Suppressor macrophage treated with lipopolysaccharide for 4 hours (primary cell): ENCODE data around the gene POGZ.
"Not testable (repeated sequence)": the region's sequence is repeated elsewhere in the genome, so short reads cannot be mapped to it uniquely, and the experiment has no call there.

Source experiments
- DNase-seq: peaks from one replicate; pipeline ENCODE4 v3.0.0-alpha.2; 2020

POGZ gene

DNA sequence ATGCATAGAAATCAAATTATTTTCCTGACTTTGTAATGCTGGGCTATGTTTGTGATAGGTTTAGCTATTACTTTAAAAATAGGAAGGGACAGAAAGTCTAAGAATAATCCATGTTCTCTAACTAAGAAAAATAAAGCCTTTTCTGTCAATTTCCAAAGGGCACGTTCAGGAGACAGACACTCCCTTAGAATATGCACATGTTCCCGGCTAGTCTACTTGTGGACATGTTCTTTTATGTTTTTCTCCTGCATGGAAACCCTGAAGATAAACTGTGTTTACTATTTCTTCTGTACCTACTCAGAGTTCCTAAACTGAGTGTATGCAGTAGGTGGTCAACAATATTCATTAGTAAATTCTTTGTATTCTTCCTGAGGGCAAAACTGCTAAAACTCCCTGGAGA, 47.4 kb downstream of the POGZ start:
- no peak for DNase-seq

DNA sequence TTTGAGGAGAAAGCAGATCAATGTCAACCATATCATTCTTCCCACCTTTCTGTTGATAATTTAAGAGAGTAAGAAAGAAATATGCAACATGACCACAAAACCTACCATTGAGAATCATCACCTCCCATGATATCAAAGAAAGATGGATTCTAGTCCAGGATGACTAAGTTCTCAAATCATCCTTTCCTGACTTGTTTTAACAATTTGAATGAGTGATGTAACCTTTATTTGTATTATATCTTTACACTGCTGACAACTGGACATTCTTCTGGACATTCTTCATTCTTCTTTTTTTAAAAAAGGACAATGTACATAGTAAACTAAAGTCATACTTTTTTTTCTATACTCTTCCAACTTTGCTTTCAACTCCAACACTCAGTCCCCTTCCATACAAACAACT, 50.4 kb downstream of the POGZ start:
- no peak for DNase-seq

DNA sequence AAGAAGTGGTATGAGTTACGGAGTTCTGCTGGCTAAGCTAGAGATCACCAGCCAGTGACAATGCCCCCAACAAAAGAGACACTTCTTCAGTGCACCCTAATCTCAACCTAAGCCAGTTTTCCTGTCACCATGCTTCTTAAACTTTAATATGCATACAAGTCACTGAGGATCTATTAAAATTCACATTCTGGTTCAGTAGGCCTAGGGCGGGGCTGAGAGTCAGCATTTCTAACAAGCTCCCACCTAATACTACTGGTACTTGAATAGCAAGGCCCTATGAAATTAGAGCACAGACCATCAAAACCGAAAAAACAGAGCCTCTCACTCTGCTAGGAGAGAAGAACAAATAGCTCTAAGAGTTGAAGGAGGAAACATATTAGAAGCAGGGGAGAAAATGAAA, 52.0 kb downstream of the POGZ start:
- DNase-seq, result no peak

DNA sequence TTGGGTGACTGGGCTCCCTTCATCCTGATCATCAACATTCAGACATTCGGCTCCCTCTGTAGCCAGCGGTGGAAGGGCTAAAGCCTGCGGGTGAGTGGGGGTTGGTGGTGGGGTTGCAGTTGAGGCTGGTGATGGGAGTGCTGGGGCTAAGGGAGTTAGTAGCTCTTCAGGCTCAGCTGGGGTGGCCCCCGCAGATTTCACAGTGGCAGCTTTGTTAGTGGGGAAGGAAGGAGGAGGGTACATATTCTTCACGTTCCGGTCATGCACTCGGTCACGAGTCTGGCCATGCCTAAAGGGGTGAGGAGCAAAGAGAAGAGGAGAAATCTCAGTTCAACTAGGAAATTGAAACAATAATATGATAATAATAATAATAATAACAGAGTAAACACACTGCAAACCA, 53.1 kb downstream of the POGZ start:
- DNase-seq, result no peak

DNA sequence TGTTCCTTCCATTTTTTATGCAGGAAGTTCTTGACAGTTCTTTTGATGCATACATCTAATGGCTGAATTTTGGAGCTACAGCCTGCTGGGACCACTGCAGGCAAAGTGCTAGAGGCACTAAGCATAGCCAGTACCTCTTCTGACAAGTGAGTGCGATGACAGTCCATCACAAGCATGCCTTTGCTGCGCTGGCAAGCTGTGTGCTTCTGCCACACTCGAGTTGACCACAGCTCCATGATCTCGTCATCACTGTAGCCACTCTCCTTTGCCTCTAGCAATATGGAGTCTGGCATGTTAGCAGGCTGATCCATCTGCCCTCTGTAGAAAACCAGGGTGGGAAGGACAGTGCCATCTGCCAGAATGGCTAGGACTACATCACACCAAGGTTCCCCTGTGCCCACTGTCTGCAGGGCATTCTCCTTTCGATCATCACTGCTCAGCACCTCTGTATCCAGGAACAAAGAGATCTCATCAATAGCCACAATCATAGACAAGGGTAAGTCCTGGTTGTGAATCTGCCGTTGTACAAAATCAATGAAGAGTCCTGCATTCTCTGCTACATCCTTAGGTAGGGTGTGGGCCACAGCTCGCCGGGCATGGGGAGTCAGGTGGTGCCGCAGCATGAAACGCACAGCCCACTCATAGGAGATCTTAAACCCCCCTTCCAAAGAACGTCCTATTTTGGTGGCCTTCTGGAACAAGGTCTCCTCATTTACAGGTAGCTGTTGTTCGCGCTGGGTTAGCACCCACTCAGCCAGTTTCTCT, 53.9 kb downstream of the POGZ start:
- no peak for DNase-seq

DNA sequence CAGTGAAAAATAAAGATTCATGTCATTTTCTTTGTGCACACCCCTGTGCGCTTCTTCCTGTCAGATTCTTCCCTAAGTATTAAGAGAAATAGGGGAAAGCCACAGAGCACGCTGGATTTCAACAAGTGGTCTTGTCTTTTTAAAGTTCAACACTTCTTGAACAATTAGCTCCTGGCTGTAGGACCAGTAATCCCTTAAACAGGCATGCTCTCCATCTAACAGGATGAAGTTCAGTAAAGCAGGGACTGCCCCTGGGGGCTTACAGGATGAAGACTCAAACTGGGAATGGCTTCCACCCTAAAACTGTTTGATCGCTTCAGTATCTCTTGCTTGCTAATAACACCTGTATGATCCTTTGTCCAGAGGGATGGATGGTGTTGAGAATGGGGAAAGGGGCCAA, 55.7 kb downstream of the POGZ start:
- no peak for DNase-seq

DNA sequence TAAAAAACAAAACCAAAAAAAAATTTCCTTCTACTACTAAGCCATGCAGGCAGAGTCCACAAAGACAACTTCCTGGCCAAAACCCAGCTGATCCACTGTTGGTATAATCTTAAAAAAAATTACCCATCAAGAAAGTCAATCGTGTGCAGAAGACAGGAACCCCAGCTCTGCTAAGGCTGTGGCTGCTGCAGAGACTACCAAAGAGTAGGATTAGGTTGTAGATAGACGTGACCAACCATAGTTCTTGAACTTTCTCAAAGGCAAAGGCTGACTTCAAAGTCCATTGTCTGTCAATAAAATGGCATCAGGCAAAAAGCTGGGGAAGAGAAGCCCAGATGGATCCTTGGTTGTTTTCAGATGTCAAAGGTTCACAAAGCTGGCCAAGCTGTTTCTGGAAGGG, 56.5 kb downstream of the POGZ start:
- no peak for DNase-seq

DNA sequence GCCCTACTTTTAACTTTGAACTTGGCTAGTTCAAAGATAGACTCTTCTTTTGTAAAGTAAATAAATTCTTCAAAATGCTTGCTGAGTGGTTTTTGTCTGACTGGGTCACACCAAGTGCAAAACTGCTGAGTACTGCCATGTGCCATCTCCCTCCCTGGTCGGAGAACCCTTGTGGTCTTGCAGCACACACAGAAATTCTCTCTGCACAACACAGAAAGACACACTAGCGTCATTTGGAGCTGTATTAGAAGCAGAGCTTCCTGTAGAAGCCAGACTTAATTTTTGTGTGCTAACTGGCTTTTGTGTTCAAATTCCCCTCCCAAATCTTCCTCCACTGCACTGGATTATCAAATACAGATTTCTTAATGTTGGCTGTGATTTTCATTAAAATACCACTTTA, 57.4 kb downstream of the POGZ start:
- no peak for DNase-seq

DNA sequence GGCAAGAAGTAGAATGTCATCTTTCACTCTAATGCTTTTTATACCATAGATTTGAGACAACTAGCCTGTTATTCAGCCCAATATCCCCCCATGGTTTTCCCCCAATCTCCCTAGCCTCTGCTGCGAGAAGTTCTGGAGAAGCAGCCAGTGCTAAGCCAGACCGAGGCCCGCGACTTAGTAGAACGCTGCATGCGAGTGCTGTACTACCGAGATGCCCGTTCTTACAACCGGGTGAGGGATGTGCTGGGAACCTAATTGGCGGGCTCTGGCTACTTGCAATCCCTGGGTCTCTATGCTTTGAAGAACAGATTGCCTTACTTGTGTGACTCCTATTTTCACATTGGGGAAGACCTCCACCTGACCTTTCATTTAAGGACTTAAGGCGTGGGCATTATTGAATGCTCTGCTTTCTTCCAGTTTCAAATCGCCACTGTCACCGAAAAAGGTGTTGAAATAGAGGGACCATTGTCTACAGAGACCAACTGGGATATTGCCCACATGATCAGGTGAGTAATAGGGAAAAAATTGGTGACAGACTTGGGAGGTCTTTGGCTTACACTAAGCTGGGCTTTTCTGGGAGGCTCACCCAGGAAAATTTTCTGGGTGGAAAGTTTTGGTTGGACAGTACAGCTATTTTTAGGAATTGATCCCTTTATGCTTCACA, 58.0 kb downstream of the POGZ start:
- DNase-seq, result peak; percentile 5

DNA sequence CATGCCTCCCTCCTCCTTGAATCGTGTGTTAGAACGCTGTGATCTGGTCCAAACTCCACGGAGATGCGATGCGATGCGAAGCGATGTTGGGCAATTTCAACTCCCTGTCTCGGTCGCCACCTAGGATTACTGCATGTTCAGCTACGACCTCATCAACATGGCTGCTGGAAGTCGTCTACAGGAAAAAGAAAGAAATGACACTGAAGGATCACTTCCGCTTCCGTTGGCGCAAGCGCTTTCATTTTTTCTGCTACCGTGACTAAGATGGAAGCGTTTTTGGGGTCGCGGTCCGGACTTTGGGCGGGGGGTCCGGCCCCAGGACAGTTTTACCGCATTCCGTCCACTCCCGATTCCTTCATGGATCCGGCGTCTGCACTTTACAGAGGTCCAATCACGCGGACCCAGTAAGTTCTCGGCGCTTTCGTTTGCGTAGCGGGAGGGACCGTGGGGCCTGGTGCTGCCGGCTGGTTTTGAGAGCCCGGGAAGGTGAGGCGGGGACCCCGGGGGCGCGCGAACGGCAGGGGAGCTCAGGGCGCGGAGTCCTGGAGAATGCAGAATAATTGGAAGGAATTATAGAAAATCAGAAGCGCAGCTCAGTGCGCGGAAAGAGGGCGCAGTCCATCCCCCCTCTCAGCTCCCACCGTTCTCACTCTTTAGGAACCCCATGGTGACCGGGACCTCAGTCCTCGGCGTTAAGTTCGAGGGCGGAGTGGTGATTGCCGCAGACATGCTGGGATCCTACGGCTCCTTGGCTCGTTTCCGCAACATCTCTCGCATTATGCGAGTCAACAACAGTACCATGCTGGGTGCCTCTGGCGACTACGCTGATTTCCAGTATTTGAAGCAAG, 59.7 kb downstream of the POGZ start, which contains the start of gene PSMB4:
PSMB4 (plus strand) TSS at position 250 of the 848 bp plus-strand sequence; CDS start at position 265, 15 bp downstream.
- peak; percentile 92 for DNase-seq

DNA sequence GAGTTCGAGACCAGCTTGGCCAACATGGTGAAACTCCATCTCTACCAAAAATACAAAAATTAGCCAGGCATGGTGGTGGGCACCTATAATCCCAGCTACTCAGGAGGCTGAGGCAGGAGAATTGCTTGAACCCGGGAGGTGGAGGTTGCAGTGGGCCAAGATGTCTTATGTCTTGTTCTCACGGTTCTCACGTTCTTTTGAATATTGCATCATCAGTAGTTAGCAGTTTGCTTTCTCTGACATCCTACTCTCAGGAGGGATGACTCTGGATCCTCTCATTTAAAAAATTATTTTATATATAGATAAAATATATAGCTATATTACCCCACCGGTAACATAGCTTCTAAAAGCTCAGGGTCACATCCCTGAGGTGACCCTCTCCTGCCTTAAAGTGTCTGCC, 63.0 kb downstream of the POGZ start:
- not testable (repeated sequence) for DNase-seq

DNA sequence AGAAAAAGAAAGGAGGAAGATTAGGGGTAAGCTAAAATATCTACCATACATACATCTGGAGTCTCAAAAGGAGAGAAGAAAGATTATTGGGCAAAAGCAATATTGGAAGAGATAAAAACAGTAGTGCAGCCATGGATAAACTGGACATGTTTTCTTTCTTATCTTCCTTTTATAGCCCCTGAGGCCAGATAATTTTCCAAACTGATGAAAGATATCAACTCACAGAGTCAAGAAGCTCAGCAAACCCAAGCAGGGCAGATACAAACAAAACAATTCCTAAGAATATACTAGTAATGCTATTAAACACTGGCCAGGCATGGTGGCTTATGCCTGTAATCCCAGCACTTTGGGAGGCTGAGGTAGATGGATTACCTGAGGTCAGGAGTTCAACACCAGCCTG, 65.7 kb downstream of the POGZ start:
- DNase-seq, result no peak

DNA sequence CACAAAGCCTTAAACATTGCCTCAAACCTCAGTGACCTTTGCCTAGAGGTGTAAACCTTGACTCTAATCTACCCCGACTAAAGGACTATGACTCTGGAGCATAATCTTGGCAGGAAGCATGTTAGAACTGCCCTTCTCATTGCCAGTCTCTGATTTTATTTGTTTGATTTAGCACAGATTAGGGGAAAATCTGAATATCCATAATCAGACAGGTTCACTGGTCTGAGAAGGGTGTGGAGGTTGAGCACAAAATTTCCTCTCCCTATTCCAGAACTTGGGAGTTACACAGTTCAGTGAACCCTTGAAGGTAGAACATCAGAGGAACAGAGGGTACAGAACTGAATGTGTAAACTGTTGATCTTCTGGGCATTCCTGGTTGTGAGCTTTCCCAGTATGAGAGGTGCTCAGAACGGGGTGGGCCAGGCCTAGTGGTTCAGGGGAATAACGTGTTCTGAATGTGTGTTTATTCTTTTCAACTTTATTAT, 68.2 kb downstream of the POGZ start:
- no peak for DNase-seq

DNA sequence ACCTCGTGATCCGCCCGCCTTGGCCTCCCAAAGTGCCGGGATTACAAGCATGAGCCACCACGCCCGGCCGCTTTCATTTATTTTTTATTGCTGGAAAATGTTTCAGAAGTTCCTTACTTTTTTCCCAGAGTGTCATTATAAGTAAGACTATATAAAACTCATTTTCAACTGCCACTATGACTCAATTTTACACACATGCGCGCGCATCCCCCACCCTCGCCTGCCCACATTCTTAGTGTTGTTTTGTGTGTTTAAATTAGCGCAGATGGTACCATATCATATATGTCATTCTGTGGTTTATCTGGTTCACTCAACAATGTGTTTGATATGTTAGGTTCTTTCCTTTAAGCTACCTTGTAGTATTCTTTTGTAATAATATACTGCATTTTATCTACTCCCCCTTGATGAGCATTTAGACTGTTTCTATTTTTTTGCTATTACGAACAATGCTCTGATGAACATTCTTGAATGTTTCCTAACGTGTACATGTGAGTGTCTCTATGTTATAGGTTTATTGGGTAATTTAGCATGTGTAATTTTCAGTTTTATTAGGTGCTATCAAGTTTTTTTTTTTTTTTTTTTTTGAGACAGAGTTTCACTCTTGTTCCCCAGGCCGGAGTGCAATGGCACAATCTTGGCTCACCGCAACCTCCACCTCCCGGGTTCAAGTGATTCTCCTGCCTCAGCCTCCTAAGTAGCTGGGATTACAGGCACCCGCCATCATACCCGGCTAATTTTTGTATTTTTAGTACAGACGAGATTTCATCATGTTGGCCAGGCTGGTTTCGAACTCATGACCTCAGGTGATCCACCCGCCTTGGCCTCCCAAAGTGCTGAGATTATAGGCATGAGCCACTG, 68.8 kb downstream of the POGZ start:
- DNase-seq, result not testable (repeated sequence)

DNA sequence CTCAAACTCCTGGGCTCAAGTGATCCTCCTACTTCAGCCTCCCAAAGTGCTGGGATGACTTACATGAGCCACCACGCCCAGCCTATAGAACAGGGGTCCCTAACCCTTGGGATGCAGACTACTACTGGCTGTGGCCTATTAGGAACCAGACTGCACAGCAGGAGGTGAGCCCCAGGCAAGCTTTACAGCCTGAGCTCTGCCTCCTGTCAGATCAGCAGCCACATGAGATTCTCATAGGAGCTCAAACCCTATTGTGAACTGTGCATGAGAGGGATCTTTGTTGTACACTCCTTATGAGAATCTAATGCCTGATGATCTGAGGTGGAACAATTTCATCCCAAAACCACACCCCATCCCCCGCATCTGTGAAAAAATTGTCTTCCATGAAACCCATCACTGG, 73.3 kb downstream of the POGZ start:
- no peak for DNase-seq

DNA sequence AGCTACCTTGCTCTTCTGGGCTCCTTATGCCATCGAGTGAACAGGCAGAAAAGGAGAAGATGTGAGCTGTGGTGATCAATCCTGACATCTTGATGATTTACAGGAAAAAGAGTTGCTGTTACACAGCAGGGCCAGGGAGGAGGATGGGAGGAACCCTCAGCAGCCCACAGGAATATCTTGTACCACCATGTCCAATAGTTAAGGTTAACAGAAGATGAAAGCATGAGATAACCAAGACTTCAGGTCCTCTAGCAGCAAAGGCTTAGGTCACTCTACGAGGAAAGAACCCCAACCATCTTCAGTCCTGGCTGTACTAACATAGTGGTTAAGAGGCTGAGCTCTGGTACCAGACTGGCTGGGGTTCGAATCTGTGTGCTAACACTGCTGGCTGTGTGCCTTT, 74.7 kb downstream of the POGZ start:
- no peak for DNase-seq

DNA sequence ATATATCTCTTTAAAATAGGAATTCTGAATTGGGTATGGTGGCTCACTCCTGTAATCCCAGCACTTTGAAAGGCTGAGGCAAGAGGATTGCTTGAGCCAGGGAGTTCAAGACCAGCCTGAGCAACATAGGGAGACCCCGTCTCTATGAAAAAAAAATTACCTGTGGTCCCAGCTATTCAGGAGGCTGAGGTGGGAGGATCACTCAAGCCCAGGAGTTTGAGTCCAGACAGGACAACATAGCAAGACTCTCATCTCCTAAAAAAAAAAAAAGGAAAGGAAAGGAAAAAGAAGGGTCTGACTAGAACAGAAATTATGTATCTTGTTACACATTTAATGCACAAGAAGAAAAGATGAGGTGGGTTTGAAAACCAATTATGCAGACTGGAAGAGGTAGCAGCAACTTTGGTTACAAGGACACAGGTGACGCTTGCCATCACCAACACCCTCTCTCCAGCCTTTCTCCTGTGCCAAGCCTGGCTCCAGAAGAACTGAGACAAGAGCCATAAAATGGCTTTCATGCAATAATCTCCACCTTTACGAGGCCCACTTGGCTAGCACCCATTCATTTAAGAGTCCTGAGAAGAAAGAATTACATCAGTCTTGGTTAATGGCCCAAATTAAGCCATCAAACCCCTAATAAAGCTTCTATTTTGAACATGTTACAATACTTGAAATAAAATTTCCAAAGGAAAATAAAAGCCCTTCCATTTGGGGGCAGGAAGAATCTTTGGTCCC, 82.0 kb downstream of the POGZ start:
- DNase-seq, result no peak

DNA sequence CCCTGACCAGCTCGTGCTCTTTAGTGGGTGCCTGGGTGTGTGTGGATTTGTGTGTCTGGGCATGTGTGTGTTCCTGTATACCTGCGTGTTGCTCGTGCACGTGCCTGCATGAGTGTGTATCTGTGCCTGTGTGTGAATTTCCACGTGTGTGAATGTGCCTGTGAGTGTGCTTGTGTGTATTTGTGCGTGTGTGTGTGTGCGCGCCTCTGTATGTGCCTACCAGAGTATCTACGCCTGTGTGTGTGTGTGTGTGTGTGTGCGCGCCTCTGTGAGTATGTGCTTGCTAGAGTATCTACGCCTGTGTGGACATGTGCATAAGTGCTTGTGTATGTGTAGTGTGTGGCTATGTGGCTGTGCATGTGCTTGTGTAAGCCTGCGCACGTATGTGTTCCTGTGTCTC, 86.1 kb downstream of the POGZ start:
- DNase-seq, result no peak

DNA sequence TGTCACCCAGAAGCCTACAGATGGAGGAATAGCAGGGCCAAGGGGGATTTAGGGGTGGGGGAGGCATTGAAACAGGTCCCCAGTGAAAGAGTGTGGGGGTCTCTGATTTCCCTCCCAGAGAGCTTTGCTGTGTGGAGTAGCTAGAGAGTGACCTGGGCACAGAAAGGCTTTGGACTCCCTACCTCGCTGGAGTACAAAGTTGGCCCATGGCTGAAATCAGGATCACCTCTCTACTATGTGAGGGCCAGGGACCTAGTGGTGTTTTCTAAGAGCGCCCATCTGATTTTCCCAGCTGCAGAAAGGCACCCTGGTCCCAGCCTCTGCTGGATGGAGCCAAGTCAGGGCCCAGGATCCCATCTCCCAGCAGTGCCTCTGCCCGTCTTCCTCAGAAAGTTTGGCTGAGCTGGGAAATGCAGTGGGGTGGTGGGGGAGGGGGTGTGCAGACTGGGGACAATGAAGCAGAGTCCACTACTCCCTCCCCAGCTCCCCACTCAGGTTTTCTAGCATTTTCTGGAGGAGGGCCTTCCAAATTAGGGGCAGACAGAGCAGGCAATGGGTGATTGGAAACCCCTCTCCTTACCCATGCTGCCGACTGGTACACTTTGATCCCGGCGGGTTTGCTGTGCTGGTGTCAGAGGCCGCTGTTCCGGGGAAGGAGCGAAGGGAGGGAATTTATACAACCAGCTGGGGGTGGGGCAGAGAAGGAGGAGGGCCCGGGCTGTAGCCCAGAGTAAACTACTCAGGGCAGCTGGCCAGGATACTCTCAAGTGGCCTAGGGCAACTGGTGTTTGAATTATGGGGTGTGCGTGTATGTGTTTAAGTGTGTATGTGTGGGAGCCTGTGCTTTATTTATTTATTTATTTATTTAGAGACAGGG, 87.0 kb downstream of the POGZ start, which contains the start of gene SELENBP1:
SELENBP1 (minus strand) TSS at position 648 of the 877 bp plus-strand sequence; CDS start at position 584, 64 bp downstream.
- no peak for DNase-seq

DNA sequence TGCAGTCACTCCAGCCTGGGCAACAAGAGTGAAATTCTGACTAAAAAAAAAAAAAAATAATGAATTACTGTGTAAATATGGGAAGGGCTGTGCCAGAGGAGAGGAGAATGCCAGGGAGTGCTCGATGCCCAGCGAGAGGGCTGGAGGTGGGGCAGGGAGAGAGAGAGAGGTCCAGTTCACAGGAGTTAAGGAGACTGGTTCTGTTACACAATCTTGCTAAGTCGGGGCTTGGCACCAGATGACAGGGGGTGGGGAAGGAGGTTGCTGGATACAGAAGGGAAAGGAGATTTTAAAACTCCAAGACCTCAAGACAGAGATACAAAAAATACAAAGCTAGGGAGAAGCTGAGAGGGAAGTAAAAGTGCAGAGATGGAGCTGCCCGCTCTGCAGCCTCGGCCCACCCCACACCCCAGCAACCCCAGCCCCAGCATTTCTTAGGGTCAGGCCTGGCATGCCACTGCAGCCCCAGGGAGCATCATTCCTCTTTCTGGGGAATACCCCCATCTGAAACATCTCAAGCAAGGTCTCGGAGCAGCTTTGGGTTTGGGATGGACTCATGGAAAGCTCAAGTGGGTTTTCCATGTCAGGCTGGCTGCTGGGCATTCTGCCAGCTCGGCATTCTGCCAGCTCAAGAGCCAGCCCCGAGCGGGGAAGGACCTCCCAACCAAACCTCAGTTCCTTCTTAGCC, 87.8 kb downstream of the POGZ start:
- DNase-seq, result peak; percentile 29
